ENCODE measurements around the gene CACNG4.

Gene CACNG4

GRCh38 chr17:66963909-66964771 lies at the start of gene CACNG4:
Gene CACNG4 (plus strand): TSS chr17:66964707. CDS start chr17:66964912, 205 bp downstream.
- no peak for DNase-seq (ENCODE audit: low spot score)

- no peak for DNase-seq (ENCODE audit: low spot score)
Observed at GRCh38 chr17:66915204-66915611, 49.3 kb upstream of the CACNG4 start.

GRCh38 chr17:66915792-66916191 lies 48.7 kb upstream of the CACNG4 start:
- no peak for DNase-seq (ENCODE audit: low spot score)

- DNase-seq (ENCODE audit: low spot score): no peak
Observed at GRCh38 chr17:66916946-66917345, 47.6 kb upstream of the CACNG4 start.

- DNase-seq (ENCODE audit: low spot score): no peak
Observed at GRCh38 chr17:66918896-66919295, 45.6 kb upstream of the CACNG4 start.

GRCh38 chr17:66920435-66920834 lies 44.1 kb upstream of the CACNG4 start:
- no peak for DNase-seq (ENCODE audit: low spot score)

- no peak for DNase-seq (ENCODE audit: low spot score)
Observed at GRCh38 chr17:66920950-66921349, 43.6 kb upstream of the CACNG4 start.

GRCh38 chr17:66923886-66924285 lies 40.6 kb upstream of the CACNG4 start:
- DNase-seq (ENCODE audit: low spot score): no peak

GRCh38 chr17:66925811-66926500 lies 38.6 kb upstream of the CACNG4 start:
- DNase-seq (ENCODE audit: low spot score): no peak

- no peak for DNase-seq (ENCODE audit: low spot score)
Observed at GRCh38 chr17:66928949-66929348, 35.6 kb upstream of the CACNG4 start.

- no peak for DNase-seq (ENCODE audit: low spot score)
Observed at GRCh38 chr17:66929591-66929990, 34.9 kb upstream of the CACNG4 start.

- DNase-seq (ENCODE audit: low spot score): no peak
Observed at GRCh38 chr17:66930933-66931332, 33.6 kb upstream of the CACNG4 start.

- DNase-seq (ENCODE audit: low spot score): no peak
Observed at GRCh38 chr17:66932311-66932710, 32.2 kb upstream of the CACNG4 start.

GRCh38 chr17:66934040-66934439 lies 30.5 kb upstream of the CACNG4 start:
- DNase-seq (ENCODE audit: low spot score): no peak

GRCh38 chr17:66935717-66936116 lies 28.8 kb upstream of the CACNG4 start:
- no peak for DNase-seq (ENCODE audit: low spot score)

GRCh38 chr17:66938656-66939055 lies 25.9 kb upstream of the CACNG4 start:
- no peak for DNase-seq (ENCODE audit: low spot score)

- no peak for DNase-seq (ENCODE audit: low spot score)
Observed at GRCh38 chr17:66939461-66940114, 24.9 kb upstream of the CACNG4 start.

GRCh38 chr17:66941249-66941648 lies 23.3 kb upstream of the CACNG4 start:
- DNase-seq (ENCODE audit: low spot score): no peak

GRCh38 chr17:66941773-66942450 lies 22.6 kb upstream of the CACNG4 start:
- DNase-seq (ENCODE audit: low spot score): no peak

- DNase-seq (ENCODE audit: low spot score): no peak
Observed at GRCh38 chr17:66942451-66943264, 21.8 kb upstream of the CACNG4 start.

GRCh38 chr17:66943484-66943883 lies 21.0 kb upstream of the CACNG4 start:
- DNase-seq (ENCODE audit: low spot score): no peak

Measured in globus pallidus (tissue), 1 donor.